Astrocyte (in vitro differentiated cells and primary cell): ENCODE results near the gene PRKCA. TPM values are rescaled to one million over a fixed set of nuclear protein-coding genes. Genes with fewer than 3 reads are reported as not detected.

Experiments
- DNase-seq: peaks from one replicate; pipeline ENCODE4 v3.0.0-alpha.2; 2010; ENCODE audit warnings: low read depth
- FAIRE-seq: peaks from 2 replicates; lab custom pipeline; 2011; peaks lifted over from hg19 to GRCh38; lab: Jason Lieb, UNC
- H2AFZ ChIP-seq: 2 replicates; pipeline ENCODE4 v1.6.0; 2012; ENCODE audit warnings: low read depth, low read length, inconsistent platforms
- H3K27ac ChIP-seq: 2 replicates; pipeline ENCODE4 v1.5.1; 2011; ENCODE audit warnings: low read depth, low read length, inconsistent platforms
- H3K27me3 ChIP-seq: 2 replicates; pipeline ENCODE4 v1.6.0; 2011; ENCODE audit warnings: low read length, inconsistent platforms; ENCODE audit not compliant: insufficient read depth
- H3K36me3 ChIP-seq: 2 replicates; pipeline ENCODE4 v1.5.1; 2011; ENCODE audit warnings: low read length, inconsistent platforms; ENCODE audit not compliant: insufficient read depth
- H3K4me1 ChIP-seq: 2 replicates; pipeline ENCODE4 v1.5.1; 2011; ENCODE audit warnings: low read length, inconsistent platforms; ENCODE audit not compliant: insufficient read depth
- H3K4me2 ChIP-seq: 2 replicates; pipeline ENCODE4 v1.6.0; 2012; ENCODE audit warnings: low read length, inconsistent platforms
- H3K4me3 ChIP-seq: 2 replicates; pipeline ENCODE4 v1.5.1; 2011; ENCODE audit warnings: low read depth, mild to moderate bottlenecking, low read length, inconsistent platforms; ENCODE audit not compliant: insufficient read depth
- H3K79me2 ChIP-seq: 2 replicates; pipeline ENCODE4 v1.6.0; 2012; ENCODE audit warnings: mild to moderate bottlenecking, low read length, inconsistent platforms; ENCODE audit not compliant: insufficient read depth
- H3K9ac ChIP-seq: 2 replicates; pipeline ENCODE4 v1.6.0; 2012; ENCODE audit warnings: mild to moderate bottlenecking, low read length, inconsistent platforms
- H3K9me3 ChIP-seq: 2 replicates; pipeline ENCODE4 v1.5.1; 2012; ENCODE audit warnings: low read depth, mild to moderate bottlenecking, low read length, inconsistent platforms; ENCODE audit not compliant: insufficient read depth
- H4K20me1 ChIP-seq: 2 replicates; pipeline ENCODE4 v1.6.0; 2012; ENCODE audit warnings: low read length, inconsistent platforms; ENCODE audit not compliant: insufficient read depth
- H3K27ac Mint-ChIP-seq: one replicate; pipeline ENCODE4 v1.8.0; 2021; ENCODE audit warnings: mild to moderate bottlenecking, mixed read lengths; ENCODE audit not compliant: unreplicated experiment
- H3K27me3 Mint-ChIP-seq: one replicate; pipeline ENCODE4 v1.8.0; 2021; ENCODE audit warnings: low read depth, mixed read lengths; ENCODE audit not compliant: unreplicated experiment
- H3K36me3 Mint-ChIP-seq: one replicate; pipeline ENCODE4 v1.8.0; 2021; ENCODE audit warnings: low read depth, mixed read lengths; ENCODE audit not compliant: unreplicated experiment
- H3K4me1 Mint-ChIP-seq: one replicate; pipeline ENCODE4 v1.8.0; 2021; ENCODE audit warnings: low read depth, mixed read lengths; ENCODE audit not compliant: unreplicated experiment
- H3K4me3 Mint-ChIP-seq: one replicate; pipeline ENCODE4 v1.8.0; 2021; ENCODE audit warnings: mild to moderate bottlenecking, moderate library complexity, mixed read lengths; ENCODE audit not compliant: unreplicated experiment
- H3K9me3 Mint-ChIP-seq: one replicate; pipeline ENCODE4 v1.8.0; 2021; ENCODE audit warnings: mild to moderate bottlenecking, mixed read lengths; ENCODE audit not compliant: unreplicated experiment
- CTCF ChIP-seq: IDR thresholded peaks from 2 replicates; pipeline ENCODE4 v1.5.1; 2011; ENCODE audit warnings: low read depth, mild to moderate bottlenecking, inconsistent platforms, low read length, moderate library complexity; ENCODE audit not compliant: insufficient read depth
- EZH2 ChIP-seq: IDR thresholded peaks from 2 replicates; pipeline ENCODE4 v1.6.1; 2012; ENCODE audit warnings: mild to moderate bottlenecking, low read length, inconsistent platforms; ENCODE audit not compliant: insufficient read depth
- total RNA-seq: library from RNA; stranded (reverse); gene quantifications from 2 replicates; pipeline ENCODE4 v1.2.1, GENCODE V29; 2021

Gene PRKCA
- total RNA-seq, 1 donor from 2014 or later: 49.9 TPM

- no peak for DNase-seq
- H3K4me3 Mint-ChIP-seq: no peak overlapping the region
- H3K9me3 Mint-ChIP-seq: no peaks in the 10 kb centered on the region
- H3K27ac ChIP-seq: peak overlapping the region; percentile 87
- FAIRE-seq: no peak
- H3K27ac Mint-ChIP-seq: peak overlapping the region; percentile 86
- H3K4me1 ChIP-seq: peaks cover 44% of the 10 kb centered on the region
- TF ChIP-seq CTCF (no peak), EZH2 (no peak)
- H3K4me1 Mint-ChIP-seq: peaks cover 63% of the 10 kb centered on the region
- no peaks in the 10 kb centered on the region for H3K27me3 ChIP-seq
- no peak overlapping the region for H3K4me3 ChIP-seq
- H3K9me3 ChIP-seq: no peaks in the 10 kb centered on the region
- H3K27me3 Mint-ChIP-seq: no peaks in the 10 kb centered on the region
- no peaks in the 10 kb centered on the region for H4K20me1 ChIP-seq
- peaks cover 27% of the 10 kb centered on the region for H3K79me2 ChIP-seq
- no peaks in the 10 kb centered on the region for H3K36me3 Mint-ChIP-seq
- peak overlapping the region; percentile 59 for H3K9ac ChIP-seq
- H3K36me3 ChIP-seq: no peaks in the 10 kb centered on the region
- peak overlapping the region; percentile 76 for H3K4me2 ChIP-seq
- H2AFZ ChIP-seq: no peak overlapping the region
Measured at GRCh38 chr17:66467766-66468165, 165.4 kb downstream of the PRKCA start.

- peak overlapping the region; percentile 59 for H3K9ac ChIP-seq
- Mint-ChIP-seq H3K4me1 (peaks cover 59% of the 10 kb centered on the region), H3K36me3 (no peaks in the 10 kb centered on the region), H3K27me3 (no peaks in the 10 kb centered on the region), H3K9me3 (no peaks in the 10 kb centered on the region), H3K4me3 (no peak overlapping the region), H3K27ac (peak overlapping the region; percentile 86)
- H3K36me3 ChIP-seq: no peaks in the 10 kb centered on the region
- H3K4me3 ChIP-seq: no peak overlapping the region
- peak overlapping the region; percentile 87 for H3K27ac ChIP-seq
- FAIRE-seq: no peak
- peaks cover 27% of the 10 kb centered on the region for H3K79me2 ChIP-seq
- no peak for TF ChIP-seq EZH2
- no peak for TF ChIP-seq CTCF
- peaks cover 40% of the 10 kb centered on the region for H3K4me1 ChIP-seq
- H2AFZ ChIP-seq: no peak overlapping the region
- peak overlapping the region; percentile 76 for H3K4me2 ChIP-seq
- no peaks in the 10 kb centered on the region for H3K27me3 ChIP-seq
- no peak for DNase-seq
- H3K9me3 ChIP-seq: no peaks in the 10 kb centered on the region
- no peaks in the 10 kb centered on the region for H4K20me1 ChIP-seq
Measured at GRCh38 chr17:66468241-66469087, 166.1 kb downstream of the PRKCA start.

GRCh38 chr17:66469088-66469442 lies 166.7 kb downstream of the PRKCA start:
- Mint-ChIP-seq H3K9me3 (no peaks in the 10 kb centered on the region), H3K4me3 (no peak overlapping the region), H3K27me3 (no peaks in the 10 kb centered on the region), H3K36me3 (no peaks in the 10 kb centered on the region), H3K27ac (peak overlapping the region; percentile 86), H3K4me1 (peaks cover 59% of the 10 kb centered on the region)
- Histone ChIP-seq H3K9me3 (no peaks in the 10 kb centered on the region), H3K27me3 (no peaks in the 10 kb centered on the region), H3K4me1 (peaks cover 40% of the 10 kb centered on the region), H2AFZ (no peak overlapping the region), H3K4me3 (no peak overlapping the region), H3K9ac (peak overlapping the region; percentile 59), H3K36me3 (no peaks in the 10 kb centered on the region), H3K27ac (peak overlapping the region; percentile 87), H4K20me1 (no peaks in the 10 kb centered on the region), H3K4me2 (peak overlapping the region; percentile 76), H3K79me2 (peaks cover 24% of the 10 kb centered on the region)
- TF ChIP-seq EZH2: no peak
- no peak for TF ChIP-seq CTCF
- FAIRE-seq (no peak), DNase-seq (no peak)
